Endometrial microvascular endothelial cells (primary cell): ENCODE data around the gene CRY1. TPM values are rescaled to one million over a fixed set of nuclear protein-coding genes. Genes with fewer than 3 reads are reported as not detected.
"Not testable (repeated sequence)": the region's sequence is repeated elsewhere in the genome, so short reads cannot be mapped to it uniquely, and the experiment has no call there.

ENCODE experiments used
- in situ Hi-C: cut with HindIII; loops from 2 replicates; pipeline ENCODE4 v1.10.0; 2017; ENCODE audit warnings: low sequenced_read_pairs, low pct_unique_long_range_greater_than_20kb; ENCODE audit errors: inconsistent ontology term
- total RNA-seq: library from RNA; depleted of rRNA; stranded (reverse); fragments of >200 nt; gene quantifications from one replicate; pipeline ENCODE4 v1.2.3, GENCODE V29; 2015; ENCODE audit errors: inconsistent ontology term

CRY1 gene
- total RNA-seq, 1 donor from 2014 or later: 18.4 TPM

DNA sequence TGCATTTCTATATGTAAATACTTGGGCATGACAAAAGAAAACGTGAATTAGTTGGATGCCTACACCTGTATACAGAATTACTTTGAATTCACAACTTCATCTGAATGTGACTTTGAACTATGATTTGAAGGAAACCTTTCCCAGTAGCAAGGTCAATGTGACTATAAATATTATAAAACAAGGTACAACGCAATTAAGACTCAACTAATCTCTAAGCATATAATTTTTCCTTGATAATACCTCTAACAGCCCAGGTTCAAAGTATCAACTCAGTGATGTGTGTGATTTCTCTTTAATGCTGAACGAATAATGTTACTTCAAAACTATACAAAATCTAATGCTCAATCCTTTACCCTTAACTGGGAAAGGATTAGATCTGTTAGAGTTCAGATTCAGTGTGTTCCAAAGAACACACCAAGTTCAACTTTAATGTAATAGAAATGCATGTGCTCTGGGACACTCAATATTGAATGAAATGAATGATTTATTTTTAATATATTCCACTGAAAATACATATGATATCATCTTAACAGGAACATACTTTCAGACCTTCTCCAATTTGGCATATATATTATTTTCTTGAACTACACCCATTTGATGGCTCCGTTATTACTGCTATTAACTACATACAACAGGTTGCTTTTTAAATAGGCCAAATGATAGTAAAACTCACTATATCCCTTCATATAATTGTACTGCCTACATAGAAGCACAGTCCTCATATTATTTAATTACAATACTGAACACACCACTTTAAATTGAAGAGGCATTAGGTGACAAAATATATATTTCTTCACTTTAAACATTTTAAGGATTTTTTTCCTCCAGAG, 66.3 kb downstream of the CRY1 start:
- in situ Hi-C loops: no loop called here

DNA sequence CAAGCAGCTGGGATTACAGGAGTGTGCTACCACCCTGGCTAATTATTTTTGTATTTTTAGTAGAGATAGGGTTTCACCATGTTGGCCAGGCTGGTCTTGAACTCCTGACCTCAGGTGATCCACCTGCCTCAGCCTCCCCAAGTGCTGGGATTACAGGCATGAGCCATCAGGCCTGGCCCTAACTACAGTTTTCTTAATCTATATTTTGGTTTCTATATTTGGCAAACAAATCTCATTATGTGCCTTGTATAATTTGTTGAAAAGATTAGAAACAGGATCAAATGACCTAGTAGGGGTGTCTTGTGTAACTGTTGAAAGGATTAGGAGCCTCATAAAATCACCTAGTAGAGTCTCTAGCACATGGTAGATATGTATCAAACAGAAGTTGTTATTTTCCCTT, 67.0 kb downstream of the CRY1 start:
- in situ Hi-C loops: not testable (repeated sequence)

DNA sequence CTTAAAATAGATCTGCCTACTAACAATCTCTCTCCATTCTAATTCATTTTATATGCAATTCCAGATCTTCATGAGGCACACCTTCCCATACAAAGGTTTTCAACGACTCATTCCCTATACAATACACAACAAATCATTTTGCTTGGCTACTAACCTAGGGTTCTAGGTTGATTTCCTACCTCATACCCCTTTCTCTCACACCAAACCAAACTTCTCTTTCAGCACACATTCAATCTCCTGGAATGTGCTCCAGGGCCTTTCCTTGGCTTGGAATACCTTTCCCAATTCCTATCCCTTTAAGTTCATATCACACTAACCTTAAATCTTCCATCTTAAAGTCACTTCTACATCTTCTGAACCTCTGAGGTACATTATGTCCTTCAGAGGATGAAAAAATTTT, 67.7 kb downstream of the CRY1 start:
- in situ Hi-C loops: no loop called here

DNA sequence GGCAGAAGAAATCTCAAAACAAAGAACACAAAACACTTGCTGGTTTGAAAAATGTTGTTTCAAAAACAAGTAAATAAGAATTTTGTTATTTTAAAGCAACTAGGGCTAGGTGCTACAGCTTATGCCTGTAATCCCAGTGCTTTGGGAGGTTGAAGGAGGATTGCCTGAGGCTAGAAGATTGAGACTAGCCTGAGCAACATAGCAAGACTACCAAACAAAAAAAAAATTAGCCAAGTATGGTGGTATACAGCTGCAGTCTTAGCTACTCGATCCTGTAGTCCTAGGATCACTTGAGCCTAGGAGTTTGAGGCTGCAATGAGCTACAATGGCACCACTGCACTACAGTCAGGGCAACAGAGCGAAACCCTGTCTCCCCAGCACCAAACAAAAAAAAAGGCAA, 73.8 kb downstream of the CRY1 start:
- in situ Hi-C loops: no loop called here

DNA sequence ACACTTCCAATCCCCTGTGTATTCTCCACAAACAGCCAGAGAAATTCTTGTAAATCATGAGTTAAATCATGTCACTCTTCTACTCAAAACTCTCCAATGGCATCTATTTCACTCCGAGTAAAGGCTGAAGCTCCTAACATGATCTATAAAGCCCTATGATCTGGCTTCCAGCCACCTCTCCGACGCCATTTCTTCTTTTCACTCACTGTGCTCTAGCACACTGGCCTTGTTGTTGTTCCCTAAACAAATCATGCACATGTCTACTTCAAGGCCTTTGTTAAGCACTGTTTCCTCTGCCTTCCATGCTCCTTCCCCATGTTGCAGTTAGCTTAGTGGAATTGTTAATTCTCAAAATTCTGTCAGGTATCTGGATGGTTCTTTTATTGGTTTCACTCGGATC, 76.3 kb downstream of the CRY1 start:
- in situ Hi-C loops: no loop called here

DNA sequence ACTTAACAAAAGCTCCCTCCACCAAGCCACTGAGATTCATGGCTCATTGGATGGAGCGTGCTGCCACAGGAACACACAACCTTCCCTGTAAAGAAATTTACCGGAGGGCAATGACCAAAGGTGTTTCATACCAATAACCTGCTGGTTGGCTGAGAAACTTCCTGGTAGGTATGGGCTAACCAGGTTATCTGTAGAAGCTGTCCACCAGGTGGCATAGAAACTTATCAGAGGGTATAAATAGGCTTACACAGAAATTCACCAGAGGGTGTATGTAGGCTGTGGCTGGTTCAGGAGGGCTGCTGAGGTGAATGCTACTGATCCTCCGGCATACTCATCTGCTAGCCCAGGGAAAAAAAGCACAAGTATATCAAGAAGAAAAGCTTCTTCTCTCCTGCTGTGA, 79.3 kb downstream of the CRY1 start:
- in situ Hi-C loops: no loop called here

DNA sequence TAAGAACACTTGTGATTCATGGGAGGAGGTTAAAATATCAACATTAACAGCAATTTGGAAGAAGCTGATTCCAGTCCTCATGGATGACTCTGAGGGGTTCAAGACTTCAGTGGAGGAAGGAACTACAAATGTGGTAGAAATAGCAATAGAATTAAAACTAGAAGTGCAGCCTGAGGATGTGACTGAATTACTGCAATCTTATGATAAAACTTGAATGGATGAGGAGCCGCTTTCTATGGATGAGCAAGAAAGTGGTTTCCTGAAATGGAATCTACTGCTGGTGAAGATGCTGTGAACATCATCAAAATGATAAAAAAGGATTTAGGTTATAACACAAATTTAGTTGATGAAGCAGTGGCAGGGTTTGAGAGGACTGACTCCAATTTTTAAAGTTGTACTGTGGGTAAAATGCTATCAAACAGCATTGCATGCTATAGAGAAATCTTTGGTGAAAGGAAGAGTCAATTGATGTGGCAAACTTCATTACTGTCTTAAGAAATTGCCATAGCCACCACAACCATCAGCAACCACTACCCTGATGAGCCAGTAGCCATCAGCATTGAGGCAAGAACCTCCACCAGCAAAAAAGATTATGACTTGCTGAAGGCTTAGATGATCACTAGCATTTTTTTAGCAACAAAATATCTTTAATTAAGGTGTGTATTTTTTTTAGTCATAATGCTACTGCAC, 80.5 kb downstream of the CRY1 start:
- in situ Hi-C loops: no loop called here

DNA sequence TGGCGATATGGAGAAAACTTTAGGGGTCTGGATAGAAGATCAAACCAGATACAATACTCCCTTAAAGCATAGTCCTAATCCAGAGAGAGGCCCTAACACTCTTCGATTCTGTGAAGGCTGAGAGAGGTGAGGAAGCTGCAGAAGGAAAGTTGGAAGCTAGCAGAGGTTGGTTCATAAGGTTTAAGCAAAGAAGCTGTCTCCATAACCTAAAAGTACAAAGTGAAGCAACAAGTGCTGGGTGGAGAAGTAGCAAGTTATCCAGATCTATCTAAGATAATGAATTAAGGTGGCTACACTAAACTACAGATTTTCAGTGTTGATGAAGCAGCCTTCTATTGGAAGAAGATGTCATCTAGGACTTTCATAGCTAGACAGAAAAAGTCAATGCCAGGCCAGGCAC, 81.8 kb downstream of the CRY1 start:
- in situ Hi-C loops: no loop called here

DNA sequence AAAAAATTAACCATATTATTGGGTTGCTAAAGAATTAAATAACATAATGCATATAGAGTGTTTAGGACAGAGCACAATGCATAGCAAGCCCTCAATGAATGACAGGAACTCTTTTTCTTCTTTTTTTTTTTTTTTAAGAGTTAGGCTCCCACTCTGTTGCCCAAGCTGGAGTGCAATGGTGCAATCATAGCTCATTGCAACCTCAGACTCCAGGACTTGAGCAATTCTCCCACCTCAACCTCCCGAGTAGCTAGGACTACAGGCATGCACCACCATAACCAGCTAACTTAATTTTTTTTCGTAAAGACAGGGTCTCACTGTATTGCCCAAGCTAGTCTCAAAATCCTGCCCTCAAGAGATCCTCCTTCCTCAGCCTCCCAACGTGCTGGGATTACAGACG, 85.9 kb downstream of the CRY1 start:
- in situ Hi-C loops: no loop called here

DNA sequence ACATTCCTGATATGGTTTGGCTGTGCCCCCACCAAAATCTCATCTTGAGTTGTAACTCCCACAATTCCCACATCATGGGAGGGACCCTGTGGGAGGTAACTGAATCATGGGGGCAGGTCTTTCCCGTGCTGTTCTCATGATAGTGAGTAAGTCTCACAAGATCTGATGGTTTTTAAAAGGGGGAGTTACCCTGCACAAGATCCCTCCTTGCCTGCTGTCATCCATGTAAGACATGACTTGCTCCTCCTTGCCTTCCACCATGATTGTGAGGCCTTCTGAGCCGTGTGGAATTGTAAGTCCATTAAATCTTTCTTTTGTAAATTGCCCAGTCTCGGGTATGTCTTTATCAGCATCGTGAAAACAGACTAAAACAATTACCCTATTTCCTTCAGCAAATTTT, 90.7 kb downstream of the CRY1 start:
- in situ Hi-C loops: not testable (repeated sequence)

DNA sequence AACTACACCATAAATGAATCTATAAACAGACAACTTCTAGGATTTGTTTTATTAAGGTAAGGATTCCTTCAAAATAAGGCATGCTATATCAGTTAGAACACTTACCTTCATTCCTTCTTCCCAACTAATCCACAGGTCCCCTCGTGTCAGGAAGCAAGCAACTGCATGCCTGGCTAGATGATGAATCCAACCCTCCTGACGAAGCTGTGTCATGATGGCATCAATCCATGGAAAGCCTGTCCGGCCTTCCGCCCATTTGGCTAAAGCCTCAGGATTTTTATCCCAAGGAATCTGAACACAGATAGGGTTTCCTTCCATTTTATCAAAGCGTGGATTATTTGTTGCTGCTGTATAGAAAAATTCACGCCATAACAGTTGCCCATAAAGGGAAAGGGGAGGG, 93.9 kb downstream of the CRY1 start:
- in situ Hi-C loops: no loop called here

DNA sequence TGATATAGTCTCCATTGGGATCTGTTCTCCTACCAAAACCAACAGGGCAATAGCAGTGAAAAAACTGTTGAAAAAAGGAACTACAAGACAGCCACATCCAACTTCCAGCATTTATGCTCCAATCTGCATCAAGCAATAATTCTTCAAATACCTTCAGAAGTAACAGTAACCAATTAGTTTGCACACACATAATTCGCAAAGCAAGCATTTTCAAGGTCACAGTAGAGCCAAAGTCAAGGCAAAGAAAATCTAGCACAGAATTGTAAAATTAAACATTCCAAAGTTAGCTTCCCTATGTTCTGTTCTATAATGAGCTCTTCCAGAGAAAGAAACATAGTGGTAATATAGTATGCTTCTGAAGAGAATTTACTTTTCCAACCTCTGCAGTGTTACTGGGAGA, 95.4 kb downstream of the CRY1 start:
- in situ Hi-C loops: no loop called here

DNA sequence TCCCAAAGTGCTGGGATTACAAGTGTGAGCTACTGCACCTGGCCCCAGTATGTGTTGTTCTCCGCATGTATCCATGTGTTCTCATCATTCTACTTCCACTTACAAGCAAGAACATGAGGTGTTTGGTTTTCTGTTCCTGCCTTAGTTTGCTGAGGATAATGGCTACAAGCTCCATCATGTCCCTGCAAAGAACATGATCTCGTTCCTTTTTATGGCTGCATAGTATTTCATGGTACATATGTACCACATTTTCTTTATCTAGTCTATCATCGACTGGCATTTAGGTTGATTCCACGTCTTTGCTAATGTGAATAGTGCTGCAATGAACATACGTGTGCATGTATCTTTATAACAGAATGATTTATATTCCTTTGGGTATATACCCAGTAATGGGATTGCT, 97.2 kb downstream of the CRY1 start:
- in situ Hi-C loops: not testable (repeated sequence)

DNA sequence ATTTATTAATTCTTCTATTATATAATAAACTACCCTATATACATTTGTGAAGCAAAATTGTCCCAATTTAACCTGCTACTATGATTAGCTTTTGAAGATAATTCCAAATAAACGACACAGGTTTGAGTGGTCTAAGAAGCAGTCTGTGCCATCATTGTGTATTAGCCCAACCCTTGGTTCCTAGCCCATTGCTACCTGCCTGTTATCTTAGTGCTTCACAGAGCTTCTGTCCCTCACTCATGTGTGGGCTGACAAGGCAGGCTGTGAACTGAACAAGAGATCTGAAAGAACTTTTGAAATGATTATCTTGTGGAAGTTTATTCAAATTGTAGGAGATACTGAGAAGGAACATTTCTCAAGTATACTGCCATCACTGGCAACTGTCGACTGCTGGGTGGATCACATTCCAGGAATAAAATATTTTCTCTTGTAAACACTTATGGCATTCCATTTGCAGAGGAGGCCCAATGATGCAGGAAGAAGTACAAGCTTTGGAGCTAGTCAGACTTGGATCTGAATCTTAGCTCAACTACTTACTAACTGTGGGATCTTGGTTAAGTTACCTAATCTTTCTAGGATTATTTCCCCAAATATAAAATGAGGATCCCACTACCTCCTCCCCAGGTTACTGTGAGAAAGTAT, 98.6 kb downstream of the CRY1 start:
- in situ Hi-C loops: no loop called here

DNA sequence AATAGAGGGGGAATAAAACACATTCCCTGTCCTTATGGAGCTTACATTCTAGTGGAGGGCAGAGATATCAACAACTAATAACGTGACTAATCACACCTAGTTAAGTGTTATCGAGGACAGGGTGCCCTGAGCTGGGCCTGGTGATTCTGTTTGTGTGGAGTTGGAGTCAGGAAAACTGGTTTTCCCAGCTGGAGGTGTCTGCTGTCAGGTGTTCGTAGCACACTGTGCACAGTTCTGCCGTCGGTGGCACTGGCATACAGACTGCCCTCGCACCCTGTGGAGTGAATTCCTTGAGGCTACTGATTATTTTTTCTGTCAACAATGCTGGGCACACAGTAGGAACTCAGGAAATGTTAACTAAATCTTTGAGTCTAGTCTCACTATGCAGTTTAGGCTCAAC, 105.5 kb downstream of the CRY1 start:
- in situ Hi-C loops: no loop called here

DNA sequence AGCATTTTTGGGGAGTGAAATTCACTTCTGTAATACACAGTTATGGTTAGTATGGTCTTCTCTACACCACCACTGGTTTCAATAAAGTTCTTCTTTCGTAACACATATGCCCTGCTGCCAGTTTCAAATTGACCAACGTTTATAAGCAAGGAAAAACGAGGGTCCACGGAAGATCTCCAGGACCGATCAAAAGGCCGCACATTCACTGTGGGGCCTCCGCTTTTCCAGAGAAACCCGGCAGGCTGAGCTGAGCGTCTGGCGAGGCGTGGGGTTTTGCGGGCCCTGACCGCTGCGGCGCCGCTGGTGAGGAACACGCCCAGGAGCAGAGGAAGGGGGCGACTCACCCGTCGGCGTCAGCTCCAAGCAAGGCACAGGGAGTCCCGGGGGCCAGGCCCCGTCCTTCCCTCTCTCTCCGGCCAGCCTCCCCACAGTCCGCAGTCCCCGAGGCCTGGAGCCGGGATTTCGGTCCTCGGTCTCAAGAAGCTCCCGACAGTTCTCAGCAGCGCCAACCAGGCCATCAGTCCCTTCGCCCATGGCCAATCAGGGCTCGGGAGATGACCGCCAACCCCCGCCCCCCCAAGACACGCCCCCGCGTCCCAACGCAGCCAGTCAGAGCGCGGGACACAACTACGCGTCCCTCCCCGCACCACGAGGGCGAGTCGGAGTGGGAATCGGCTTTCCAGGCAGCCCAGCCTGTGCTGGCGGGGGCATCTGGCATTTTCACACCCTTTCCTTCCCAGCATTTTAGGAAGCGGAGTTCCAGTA, 106.5 kb downstream of the CRY1 start, which contains the start of gene MTERF2:
MTERF2 (minus strand) TSS at position 522 of the 765 bp plus-strand sequence. CDS start 8,432 bp downstream, outside the sequence.
- in situ Hi-C loops: no loop called here

DNA sequence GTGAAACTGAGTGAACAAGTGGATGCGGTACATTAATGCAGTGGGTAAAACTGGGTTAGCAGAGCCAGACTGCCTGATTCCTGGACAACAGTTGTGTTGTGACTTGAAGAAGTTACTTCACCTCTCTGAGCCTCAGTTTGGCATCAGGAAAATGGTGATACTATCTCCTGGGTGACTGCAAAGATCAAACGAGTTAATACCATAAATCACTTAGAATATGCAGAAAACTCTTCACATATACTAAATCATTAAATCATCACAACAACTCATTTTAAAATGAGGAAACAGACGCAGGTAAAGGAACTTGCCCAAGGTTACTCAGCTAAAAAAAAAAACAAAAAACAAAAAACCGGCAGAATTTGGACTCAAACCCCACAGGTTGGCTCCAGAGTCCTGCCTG, 107.2 kb downstream of the CRY1 start:
- in situ Hi-C loops: no loop called here

DNA sequence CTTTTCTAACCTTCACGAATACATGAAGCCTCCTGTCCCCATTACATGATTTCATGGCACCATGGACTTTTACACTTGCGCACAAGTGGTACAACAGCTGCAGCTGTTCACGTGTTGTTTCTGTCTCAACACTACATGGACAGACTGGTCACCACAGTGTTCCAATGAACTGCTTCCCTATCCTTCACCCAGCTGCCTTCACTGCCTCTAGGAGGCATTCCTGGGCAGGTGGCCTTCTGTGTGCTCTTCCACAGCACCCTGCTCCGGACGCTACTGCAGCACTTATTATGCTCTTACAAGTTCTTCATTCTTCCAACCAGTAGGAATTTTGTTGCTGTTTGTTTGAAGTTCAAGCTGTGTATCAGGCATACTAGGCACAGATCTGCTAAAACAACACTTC, 107.9 kb downstream of the CRY1 start:
- in situ Hi-C loops: no loop called here

DNA sequence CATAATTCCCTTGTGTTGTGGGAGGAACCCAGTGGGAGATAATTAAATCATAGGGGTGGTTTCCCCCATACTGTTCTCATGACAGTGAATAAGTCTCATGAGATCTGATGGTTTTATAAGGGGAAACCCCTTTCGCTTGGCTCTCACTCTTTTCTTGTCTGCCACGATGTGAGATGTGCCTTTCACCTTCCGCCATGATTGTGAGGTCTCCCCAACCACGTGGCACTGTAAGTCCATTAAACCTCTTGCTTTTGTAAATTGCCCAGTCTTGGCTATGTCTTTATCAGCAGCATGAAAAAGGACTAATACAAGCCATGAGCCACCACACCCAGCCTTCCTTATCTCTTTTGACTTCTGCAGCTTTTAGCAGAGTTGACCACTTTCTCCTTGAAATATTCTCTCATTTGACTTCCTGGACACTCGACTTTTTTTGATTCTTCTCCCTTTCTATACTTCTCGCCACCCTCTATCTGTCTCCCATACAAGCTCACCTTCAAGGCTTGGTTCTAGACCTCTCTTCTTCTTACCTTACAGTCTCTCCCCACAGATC, 108.7 kb downstream of the CRY1 start:
- in situ Hi-C loops: no loop called here
